Activated naive CD8-positive, alpha-beta T cell treated with anti-CD3 and anti-CD28 coated beads for 36 hours (primary cell): Measurements from ENCODE around the gene HSPG2. TPM values are rescaled to one million over a fixed set of nuclear protein-coding genes. Genes with fewer than 3 reads are reported as not detected.

ENCODE experiments used
- DNase-seq: peaks from one replicate; pipeline ENCODE4 v3.0.0; 2021
- H3K27ac Mint-ChIP-seq: one replicate; pipeline ENCODE4 v1.8.0; 2022; ENCODE audit warnings: mild to moderate bottlenecking, moderate library complexity, mixed read lengths
- H3K27me3 Mint-ChIP-seq: one replicate; pipeline ENCODE4 v1.8.0; 2022; ENCODE audit warnings: mild to moderate bottlenecking, mixed read lengths
- H3K36me3 Mint-ChIP-seq: one replicate; pipeline ENCODE4 v1.8.0; 2021; ENCODE audit warnings: mild to moderate bottlenecking, mixed read lengths
- H3K4me1 Mint-ChIP-seq: one replicate; pipeline ENCODE4 v1.8.0; 2021; ENCODE audit warnings: mixed read lengths
- H3K4me3 Mint-ChIP-seq: one replicate; pipeline ENCODE4 v1.8.0; 2022; ENCODE audit warnings: mild to moderate bottlenecking, moderate library complexity, mixed read lengths
- H3K9me3 Mint-ChIP-seq: one replicate; pipeline ENCODE4 v1.8.0; 2022; ENCODE audit warnings: mixed read lengths
- total RNA-seq, 2 experiments: library from RNA; stranded (reverse); gene quantifications; one replicate each; pipeline ENCODE4 v1.2.3, GENCODE V29; 2021

The HSPG2 gene
- total RNA-seq, 2 experiments from 2014 or later: 11.0 to 11.6 TPM

DNA sequence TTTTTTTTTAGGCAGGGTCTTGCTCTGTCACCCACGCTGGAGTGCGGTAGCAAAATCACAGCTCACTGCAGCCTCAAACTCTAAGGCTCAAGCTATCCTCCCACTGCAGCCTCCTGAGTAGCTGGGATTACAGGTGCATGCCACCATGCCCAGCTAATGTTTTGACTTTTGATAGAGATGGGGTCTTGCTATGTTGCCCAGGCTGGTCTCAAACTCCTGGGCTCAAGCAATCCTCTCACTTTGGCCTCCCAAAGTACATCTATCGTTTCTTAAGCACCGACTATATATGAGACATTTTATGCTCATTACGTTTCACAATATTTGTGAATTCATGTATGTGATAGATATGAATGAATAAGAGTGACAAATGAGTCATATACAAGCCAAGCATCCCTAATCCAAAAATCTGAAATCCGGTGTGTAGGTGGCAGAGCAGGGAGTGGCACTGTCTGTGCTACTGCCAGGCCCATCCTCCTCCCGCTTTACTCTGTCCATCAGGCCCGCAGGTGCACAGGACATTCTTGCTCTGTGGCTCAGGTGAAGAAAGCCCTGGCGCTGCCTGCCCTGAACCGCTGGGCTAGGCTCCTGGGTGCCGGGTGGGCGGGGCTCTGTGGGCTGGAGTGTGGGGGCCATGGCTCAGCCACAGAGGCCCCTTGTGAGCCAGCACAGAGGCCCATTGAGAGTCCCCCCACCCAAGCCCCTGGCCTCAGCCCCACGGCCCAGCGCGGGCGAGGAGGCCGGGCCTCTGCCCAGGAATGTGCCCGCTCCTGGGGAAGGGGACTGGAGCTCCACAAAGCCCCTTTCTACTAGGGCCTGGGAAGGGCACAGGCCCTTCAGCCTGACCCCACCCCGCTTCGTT lies 45.3 kb downstream of the HSPG2 start:
- H3K36me3 Mint-ChIP-seq: no peaks in the 10 kb centered on the region
- H3K27ac Mint-ChIP-seq: no peak overlapping the region
- no peak for DNase-seq
- H3K9me3 Mint-ChIP-seq: no peaks in the 10 kb centered on the region
- no peaks in the 10 kb centered on the region for H3K4me1 Mint-ChIP-seq
- no peak overlapping the region for H3K4me3 Mint-ChIP-seq
- H3K27me3 Mint-ChIP-seq: no peaks in the 10 kb centered on the region

DNA sequence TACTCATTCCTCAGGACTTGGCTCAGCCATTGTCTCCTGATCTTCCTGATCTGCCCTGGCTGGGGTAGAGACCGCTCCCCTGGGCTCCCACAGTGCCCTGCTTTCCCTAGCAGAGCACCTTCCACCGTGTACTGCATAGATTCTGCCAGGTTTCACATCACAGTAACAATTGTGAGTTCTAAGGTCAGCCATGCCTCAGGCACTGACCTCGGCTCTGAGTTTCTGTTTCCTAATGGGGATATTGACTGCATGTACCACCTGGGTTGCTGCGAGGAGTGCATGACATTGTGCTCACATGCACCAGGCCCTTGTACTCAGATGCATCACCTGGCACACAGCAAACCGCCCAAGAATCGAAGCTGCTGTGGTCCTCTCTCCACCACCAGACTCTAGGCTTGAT lies 46.0 kb downstream of the HSPG2 start:
- no peak for DNase-seq
- H3K4me1 Mint-ChIP-seq: no peaks in the 10 kb centered on the region
- H3K36me3 Mint-ChIP-seq: no peaks in the 10 kb centered on the region
- H3K27ac Mint-ChIP-seq: no peak overlapping the region
- H3K4me3 Mint-ChIP-seq: no peak overlapping the region
- H3K27me3 Mint-ChIP-seq: no peaks in the 10 kb centered on the region
- H3K9me3 Mint-ChIP-seq: no peaks in the 10 kb centered on the region

DNA sequence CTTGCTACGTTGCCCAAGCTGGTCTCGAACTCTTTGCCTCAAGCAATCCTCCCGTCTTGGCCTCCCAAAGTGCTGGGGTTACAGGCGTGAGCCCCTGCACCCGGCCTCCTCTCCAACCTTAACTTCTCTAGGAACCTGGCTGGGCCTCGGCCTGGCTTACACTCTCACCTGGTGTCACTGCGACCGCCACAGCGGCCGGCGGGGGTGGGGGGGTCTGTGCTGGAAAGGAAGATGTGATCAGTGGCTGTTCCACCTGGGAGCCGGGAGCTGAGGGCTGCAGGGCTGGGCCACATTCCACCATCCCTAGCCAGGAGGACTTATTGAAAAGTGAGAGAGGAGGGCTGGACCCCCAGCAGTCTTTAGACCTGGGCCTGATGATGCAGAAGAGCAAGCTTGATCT lies 48.6 kb downstream of the HSPG2 start:
- no peak for DNase-seq
- H3K4me3 Mint-ChIP-seq: no peak overlapping the region
- no peak overlapping the region for H3K27ac Mint-ChIP-seq
- H3K9me3 Mint-ChIP-seq: no peaks in the 10 kb centered on the region
- no peaks in the 10 kb centered on the region for H3K36me3 Mint-ChIP-seq
- no peaks in the 10 kb centered on the region for H3K4me1 Mint-ChIP-seq
- no peaks in the 10 kb centered on the region for H3K27me3 Mint-ChIP-seq

DNA sequence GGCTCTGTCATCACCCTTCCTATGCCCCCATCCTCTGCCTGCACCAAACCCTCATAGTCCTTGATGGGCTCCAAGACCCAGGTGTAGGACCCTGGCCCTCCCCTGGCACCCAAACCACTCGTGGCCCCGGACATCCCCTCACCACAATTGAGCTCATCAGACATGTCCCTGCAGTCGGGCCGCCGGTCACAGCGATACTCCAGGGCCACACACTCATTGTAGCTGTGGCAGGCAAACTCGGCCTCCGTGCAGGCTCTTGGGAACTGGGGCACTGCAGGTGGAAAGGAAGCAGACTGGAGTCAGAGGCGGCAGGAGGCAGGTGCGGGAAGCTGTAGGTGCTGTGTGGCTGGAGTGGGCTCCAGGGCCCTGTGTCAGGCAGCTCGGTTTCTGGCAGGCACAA lies 49.3 kb downstream of the HSPG2 start:
- H3K4me1 Mint-ChIP-seq: no peaks in the 10 kb centered on the region
- no peaks in the 10 kb centered on the region for H3K27me3 Mint-ChIP-seq

DNA sequence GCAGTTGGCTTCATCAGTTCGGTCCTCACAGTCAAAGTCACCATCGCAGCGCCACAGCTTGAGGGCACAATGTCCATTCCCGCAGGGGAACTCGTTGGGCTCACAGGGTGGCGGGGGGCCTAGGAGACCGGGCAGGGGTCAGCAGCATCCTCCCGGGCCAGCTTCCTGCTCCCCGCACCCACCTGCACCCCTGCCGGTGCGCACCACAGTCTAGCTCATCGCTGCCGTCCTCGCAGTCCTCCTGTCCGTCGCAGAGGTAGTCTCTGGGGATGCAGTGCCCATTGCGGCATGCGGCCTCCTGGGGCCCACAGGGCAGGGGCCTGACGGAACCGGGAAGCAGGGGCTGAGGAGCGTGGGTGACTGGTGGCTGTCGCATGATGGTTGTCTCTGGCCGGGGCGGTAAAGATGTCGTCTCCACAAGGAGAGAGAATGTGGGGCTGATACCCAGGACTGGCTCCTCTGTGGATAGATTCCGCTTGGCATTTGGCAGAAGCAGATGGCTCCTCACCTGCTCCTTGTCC lies 49.8 kb downstream of the HSPG2 start:
- Mint-ChIP-seq H3K36me3 (no peaks in the 10 kb centered on the region), H3K4me3 (no peak overlapping the region), H3K27ac (no peak overlapping the region), H3K27me3 (no peaks in the 10 kb centered on the region), H3K9me3 (no peaks in the 10 kb centered on the region), H3K4me1 (no peaks in the 10 kb centered on the region)
- DNase-seq: no peak

More for the DNA sequence above, 49.3 kb downstream of the HSPG2 start:
- H3K27ac Mint-ChIP-seq: no peak overlapping the region
- DNase-seq: no peak
- no peaks in the 10 kb centered on the region for H3K36me3 Mint-ChIP-seq
- H3K4me3 Mint-ChIP-seq: no peak overlapping the region
- no peaks in the 10 kb centered on the region for H3K9me3 Mint-ChIP-seq

DNA sequence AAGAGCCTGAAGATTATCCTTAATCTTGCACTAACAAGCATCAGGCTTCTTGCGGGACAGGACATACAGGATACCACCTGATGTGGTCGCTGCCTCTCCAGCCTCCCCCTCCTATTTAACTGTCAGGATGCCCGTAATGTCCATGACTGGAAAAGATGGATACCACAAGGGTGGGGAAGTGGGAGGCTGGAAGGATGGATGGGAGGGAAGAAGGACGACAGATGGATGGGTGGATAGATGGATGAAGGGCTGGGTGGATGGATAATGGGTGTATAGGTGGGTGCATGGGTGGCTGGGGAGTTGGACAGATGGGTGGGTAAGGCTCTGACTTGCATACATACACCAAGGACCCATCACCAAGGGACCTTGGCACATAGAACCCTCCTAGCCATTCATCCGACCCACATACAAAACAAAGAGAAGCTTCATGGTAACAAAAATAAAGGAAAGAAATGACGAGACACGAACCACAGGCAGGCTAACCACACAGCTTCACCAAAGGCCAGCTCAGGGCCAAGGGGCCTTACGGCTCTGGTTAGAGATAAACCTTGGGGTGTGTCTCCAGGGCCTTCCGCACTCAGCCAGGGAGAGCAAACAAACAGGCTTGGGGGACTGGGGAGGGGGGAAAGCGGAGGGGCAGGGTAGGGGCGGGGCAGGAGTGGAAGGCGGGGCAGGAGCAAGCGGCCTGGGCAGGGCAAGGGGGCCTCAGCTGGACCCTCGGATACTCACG lies 50.5 kb downstream of the HSPG2 start:
- Mint-ChIP-seq H3K27ac (no peak overlapping the region), H3K9me3 (no peaks in the 10 kb centered on the region), H3K27me3 (no peaks in the 10 kb centered on the region), H3K36me3 (no peaks in the 10 kb centered on the region), H3K4me3 (no peak overlapping the region), H3K4me1 (no peaks in the 10 kb centered on the region)
- DNase-seq: no peak

DNA sequence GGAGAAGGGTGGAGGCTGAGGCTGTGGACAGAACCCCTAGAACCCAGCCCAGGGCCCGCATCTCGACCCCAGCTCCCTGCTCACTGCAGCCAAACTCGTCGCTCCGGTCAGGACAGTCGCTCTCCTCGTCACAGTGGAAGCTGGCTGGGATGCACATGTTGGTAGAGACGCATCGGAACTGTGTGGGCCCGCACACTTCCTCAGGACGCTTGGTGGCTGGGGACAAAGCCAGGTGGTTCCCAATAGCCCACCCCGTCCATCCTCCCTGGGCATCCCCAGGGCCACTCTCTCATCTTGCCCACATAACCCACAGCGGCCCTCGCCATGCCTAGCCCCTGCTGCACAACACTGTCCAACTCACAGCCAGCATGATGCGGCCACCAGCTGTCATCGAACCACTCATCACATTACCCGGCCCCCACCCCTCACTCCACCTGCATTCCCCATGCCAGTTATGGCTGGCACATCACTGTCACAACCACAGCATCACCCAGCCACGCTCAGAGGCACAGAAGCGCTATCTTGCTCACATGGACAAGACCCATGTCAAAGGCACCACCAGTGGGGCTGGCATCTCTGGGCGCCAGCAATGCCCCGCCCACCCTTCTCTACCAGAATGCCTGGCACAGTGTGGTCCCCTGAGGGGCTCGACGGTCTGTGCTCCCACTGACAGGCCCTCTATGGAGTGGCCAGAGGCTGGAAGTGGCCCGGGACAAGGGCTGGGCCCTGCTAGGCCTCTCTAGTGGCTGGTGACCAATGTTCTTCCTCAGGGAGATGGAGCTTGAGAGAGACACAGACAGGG lies 51.7 kb downstream of the HSPG2 start:
- no peak for DNase-seq
- H3K4me1 Mint-ChIP-seq: no peaks in the 10 kb centered on the region
- H3K9me3 Mint-ChIP-seq: no peaks in the 10 kb centered on the region
- no peaks in the 10 kb centered on the region for H3K36me3 Mint-ChIP-seq
- H3K4me3 Mint-ChIP-seq: no peak overlapping the region
- H3K27ac Mint-ChIP-seq: no peak overlapping the region
- no peaks in the 10 kb centered on the region for H3K27me3 Mint-ChIP-seq

DNA sequence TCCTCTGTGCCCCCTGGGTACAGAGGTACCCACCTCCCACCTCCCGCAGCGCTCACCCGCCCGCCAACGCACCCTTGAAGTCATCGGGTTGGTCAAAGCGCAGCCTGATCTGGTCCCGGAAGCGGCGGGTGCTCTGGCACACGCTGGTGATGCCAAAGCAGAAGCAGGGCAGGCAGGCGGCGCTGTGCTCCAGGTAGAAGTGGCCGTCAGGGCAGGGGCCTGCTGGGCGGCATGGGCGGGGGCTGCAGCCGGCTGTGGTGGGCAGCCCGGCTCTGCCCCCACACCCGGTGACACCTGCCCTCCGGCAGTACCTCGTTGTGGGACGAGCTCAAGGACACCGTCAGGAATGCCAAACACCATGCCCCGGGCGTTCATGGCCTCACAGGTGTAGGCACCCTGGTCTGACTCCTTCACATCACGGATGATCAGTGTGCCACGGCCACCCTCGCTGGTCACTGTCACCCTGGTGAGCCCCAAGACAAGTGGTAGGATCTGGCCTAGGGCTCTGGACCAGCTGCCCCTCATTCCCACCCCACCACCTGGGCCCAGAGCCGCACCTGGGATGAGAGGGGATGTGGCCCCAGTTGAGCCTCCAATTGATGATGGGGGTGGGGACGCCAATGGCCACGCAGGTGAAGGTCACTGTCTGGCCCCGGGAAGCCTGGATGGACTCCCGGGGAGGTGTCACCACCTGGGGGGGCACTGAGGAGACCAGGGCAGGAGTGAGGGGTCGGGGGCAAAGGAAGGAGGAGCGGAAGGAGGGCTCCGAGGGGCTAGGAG lies 52.5 kb downstream of the HSPG2 start:
- no peaks in the 10 kb centered on the region for H3K9me3 Mint-ChIP-seq
- no peaks in the 10 kb centered on the region for H3K36me3 Mint-ChIP-seq
- no peaks in the 10 kb centered on the region for H3K27me3 Mint-ChIP-seq

DNA sequence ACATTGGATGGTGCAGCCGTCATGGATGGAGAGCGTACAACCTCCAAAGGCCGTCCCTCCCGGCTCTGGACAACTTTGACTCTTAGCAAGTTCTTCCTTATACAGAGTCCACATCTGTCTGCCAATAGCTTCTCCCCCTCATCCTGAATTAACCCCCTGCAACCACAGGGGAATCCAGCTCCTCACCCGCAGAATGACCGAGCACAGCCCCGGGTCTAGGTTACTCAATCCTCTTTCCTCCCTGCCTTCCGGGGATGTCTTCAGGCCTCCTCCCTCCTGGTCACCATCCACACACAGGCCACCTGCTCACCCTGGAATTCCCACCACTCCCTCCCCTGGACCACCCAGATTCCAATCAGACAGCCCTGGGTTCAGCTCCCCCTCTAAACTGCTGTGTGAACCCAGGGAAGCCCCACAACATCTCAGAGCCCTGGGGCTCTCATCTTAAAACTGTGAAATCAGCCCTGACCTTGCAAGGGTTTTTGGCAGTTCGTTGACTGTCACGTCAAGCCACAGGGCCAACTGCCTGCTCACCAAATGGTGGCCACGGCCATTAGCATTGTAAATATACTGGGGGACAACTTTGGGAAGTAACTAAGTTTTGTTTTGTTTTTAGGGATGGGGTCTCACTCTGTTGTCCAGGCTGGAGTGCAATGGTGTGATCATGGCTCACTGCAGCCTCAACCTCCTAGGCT lies 54.2 kb downstream of the HSPG2 start:
- Mint-ChIP-seq H3K27ac (no peak overlapping the region), H3K27me3 (no peaks in the 10 kb centered on the region), H3K4me1 (no peaks in the 10 kb centered on the region), H3K9me3 (no peaks in the 10 kb centered on the region), H3K4me3 (no peak overlapping the region), H3K36me3 (no peaks in the 10 kb centered on the region)
- DNase-seq: no peak

More for the DNA sequence above, 52.5 kb downstream of the HSPG2 start:
- no peak overlapping the region for H3K4me3 Mint-ChIP-seq
- H3K27ac Mint-ChIP-seq: no peak overlapping the region
- DNase-seq: no peak
- H3K4me1 Mint-ChIP-seq: no peaks in the 10 kb centered on the region

DNA sequence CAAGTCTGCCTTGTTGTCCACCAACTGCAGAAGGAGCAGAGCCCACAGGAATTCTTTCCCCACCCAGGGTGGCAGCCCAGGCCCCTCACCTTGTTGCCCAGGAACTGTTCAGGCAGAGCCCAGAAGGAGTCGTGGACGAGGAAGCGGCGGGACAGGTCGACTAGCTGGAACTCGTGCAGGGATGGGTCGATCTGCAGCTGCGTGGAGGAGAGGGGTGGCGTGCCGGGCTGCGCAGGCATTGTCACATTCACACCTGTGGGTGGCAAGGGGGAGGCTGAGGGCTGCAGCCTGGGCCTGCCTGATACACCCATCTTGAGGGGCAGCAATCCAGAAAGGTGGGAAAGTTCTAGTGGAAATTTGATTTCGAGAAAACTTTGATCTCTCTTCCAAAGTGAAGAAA lies 55.9 kb downstream of the HSPG2 start:
- H3K9me3 Mint-ChIP-seq: no peaks in the 10 kb centered on the region
- no peak for DNase-seq
- no peak overlapping the region for H3K27ac Mint-ChIP-seq
- no peak overlapping the region for H3K4me3 Mint-ChIP-seq
- H3K27me3 Mint-ChIP-seq: no peaks in the 10 kb centered on the region
- H3K36me3 Mint-ChIP-seq: no peaks in the 10 kb centered on the region
- H3K4me1 Mint-ChIP-seq: no peaks in the 10 kb centered on the region

DNA sequence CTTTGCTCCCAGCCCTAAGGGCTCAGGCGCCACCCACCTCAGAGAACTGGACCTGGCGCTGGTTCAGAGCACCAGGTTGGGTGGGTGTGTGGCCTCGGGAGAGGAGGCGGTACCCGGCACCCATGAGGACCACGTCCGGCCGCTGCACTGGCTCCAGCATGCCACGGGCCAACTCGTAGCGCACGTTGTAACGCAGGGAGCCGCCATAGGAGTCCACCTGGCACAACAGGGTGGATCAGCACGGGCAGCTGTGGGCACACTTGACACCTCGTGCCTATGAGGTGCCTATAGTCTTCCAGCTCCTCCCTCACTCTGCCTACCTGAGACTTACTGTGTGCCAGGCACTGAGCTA lies 56.5 kb downstream of the HSPG2 start:
- Mint-ChIP-seq H3K27ac (no peak overlapping the region), H3K4me3 (no peak overlapping the region), H3K9me3 (no peaks in the 10 kb centered on the region), H3K36me3 (no peaks in the 10 kb centered on the region), H3K27me3 (no peaks in the 10 kb centered on the region), H3K4me1 (no peaks in the 10 kb centered on the region)
- no peak for DNase-seq

DNA sequence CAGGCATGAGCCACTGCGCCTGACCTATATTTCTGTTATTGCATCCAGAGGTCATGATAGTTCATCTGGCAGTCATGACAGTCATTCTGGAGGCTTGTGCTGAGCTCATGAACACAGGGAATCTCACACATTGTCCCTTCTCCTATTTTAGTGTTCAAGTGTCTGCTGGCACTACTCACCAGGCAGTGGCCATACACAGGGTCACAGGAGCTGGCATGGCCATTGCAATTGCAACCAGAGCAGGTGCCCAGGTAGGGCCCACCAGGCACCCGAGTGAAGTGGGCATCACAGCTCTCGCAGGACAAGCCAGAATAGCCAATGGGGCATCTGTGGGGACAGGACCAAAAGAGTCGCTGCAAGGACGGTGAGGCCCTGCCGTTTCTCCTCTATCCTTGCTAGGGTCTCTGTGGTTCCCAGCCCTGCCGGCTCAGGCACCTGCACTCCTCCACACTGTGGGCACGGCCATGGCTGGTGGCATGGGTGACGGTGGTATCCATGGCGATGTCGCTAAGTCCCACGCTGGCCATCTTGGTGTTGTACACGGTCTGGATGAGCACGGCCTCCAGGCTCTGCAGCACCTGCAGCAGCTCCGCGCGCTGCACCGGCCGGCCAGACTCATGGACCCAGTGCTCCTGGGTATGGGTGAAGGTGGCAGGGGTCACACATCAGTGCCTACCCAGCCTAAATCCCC lies 57.0 kb downstream of the HSPG2 start:
- Mint-ChIP-seq H3K27me3 (no peaks in the 10 kb centered on the region), H3K4me3 (no peak overlapping the region), H3K27ac (no peak overlapping the region), H3K4me1 (no peaks in the 10 kb centered on the region), H3K9me3 (no peaks in the 10 kb centered on the region), H3K36me3 (no peaks in the 10 kb centered on the region)
- DNase-seq: no peak

DNA sequence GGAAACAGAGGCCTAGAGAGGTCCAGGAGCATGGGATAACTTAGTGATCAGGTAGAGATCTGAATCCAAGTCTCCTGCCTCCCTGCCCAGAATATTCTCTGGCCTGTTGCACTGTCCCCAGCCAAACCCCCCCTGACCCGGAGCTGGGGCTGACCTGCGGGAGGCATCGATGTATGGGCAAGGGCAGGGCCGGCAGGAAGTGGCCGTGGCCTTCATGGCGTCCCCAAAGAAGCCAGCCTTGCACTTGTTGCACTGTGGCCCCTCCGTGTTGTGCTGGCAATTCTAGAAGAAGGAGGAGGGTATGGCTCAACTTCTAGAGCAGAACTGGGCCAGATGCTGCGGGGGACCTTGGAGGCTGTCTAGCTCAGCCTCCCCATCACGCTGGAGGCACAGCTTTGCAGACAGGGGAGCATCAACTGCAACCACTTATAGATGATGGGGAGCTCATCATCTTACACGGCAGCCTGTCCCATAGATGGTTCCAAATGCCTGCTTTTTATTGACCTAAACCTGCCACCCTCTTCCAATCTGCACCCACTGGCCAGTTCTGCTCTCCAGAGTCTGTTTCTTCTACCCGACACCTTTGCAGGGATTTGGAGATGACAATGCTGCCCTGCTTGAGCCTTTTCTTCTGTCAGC lies 58.2 kb downstream of the HSPG2 start:
- no peaks in the 10 kb centered on the region for H3K4me1 Mint-ChIP-seq
- H3K9me3 Mint-ChIP-seq: no peaks in the 10 kb centered on the region
- no peaks in the 10 kb centered on the region for H3K27me3 Mint-ChIP-seq
- no peak overlapping the region for H3K4me3 Mint-ChIP-seq
- DNase-seq: no peak
- H3K27ac Mint-ChIP-seq: no peak overlapping the region
- no peaks in the 10 kb centered on the region for H3K36me3 Mint-ChIP-seq
